NCI-H345 (cell line): ENCODE measurements around the gene PPP4R3A.
"Not testable (repeated sequence)": the region's sequence is repeated elsewhere in the genome, so short reads cannot be mapped to it uniquely, and the experiment has no call there.

Experiments used
- DNase-seq: peaks from one replicate; lab custom pipeline; 2025; lab: John Stamatoyannopoulos, UW

Gene PPP4R3A

GRCh38 chr14:91503000-91503504, 7.1 kb downstream of the PPP4R3A start:
- no peak for DNase-seq

- DNase-seq: no peak
These were observed 7.9 kb downstream of the PPP4R3A start for GRCh38 chr14:91501951-91502930.

- no peak for DNase-seq
These were observed 8.8 kb downstream of the PPP4R3A start for GRCh38 chr14:91501348-91501747.

GRCh38 chr14:91496790-91497189, 13.3 kb downstream of the PPP4R3A start:
- DNase-seq: no peak

- DNase-seq: not testable (repeated sequence)
These were observed 15.6 kb downstream of the PPP4R3A start for GRCh38 chr14:91494392-91495065.

GRCh38 chr14:91493169-91493568, 16.9 kb downstream of the PPP4R3A start:
- no peak for DNase-seq

GRCh38 chr14:91484744-91485143, 25.4 kb downstream of the PPP4R3A start:
- no peak for DNase-seq

- DNase-seq: no peak
These were observed 25.9 kb downstream of the PPP4R3A start for GRCh38 chr14:91484186-91484585.

GRCh38 chr14:91482263-91483013, 27.7 kb downstream of the PPP4R3A start:
- no peak for DNase-seq

GRCh38 chr14:91477388-91477787, 32.7 kb downstream of the PPP4R3A start:
- DNase-seq: no peak

- DNase-seq: no peak
These were observed 37.1 kb downstream of the PPP4R3A start for GRCh38 chr14:91473046-91473445.

GRCh38 chr14:91470216-91470615, 39.9 kb downstream of the PPP4R3A start:
- DNase-seq: no peak

- DNase-seq: no peak
These were observed 43.9 kb downstream of the PPP4R3A start for GRCh38 chr14:91466192-91466591.

- DNase-seq: no peak
These were observed 45.4 kb downstream of the PPP4R3A start for GRCh38 chr14:91464615-91465205.

GRCh38 chr14:91458612-91459011, 51.5 kb downstream of the PPP4R3A start:
- no peak for DNase-seq

- no peak for DNase-seq
These were observed 53.8 kb downstream of the PPP4R3A start for GRCh38 chr14:91456283-91456682.

- DNase-seq: no peak
These were observed 55.5 kb downstream of the PPP4R3A start for GRCh38 chr14:91454580-91454979.

GRCh38 chr14:91454155-91454554, 56.0 kb downstream of the PPP4R3A start:
- no peak for DNase-seq

GRCh38 chr14:91453744-91454143, 56.4 kb downstream of the PPP4R3A start:
- no peak for DNase-seq

GRCh38 chr14:91444335-91445020, 65.6 kb downstream of the PPP4R3A start:
- DNase-seq: no peak

GRCh38 chr14:91439345-91439744, 70.8 kb downstream of the PPP4R3A start:
- DNase-seq: no peak
